ENCODE data around the gene G2E3.
"Not testable (repeated sequence)": the region's sequence is repeated elsewhere in the genome, so short reads cannot be mapped to it uniquely, and the experiment has no call there.

G2E3 gene

DNA sequence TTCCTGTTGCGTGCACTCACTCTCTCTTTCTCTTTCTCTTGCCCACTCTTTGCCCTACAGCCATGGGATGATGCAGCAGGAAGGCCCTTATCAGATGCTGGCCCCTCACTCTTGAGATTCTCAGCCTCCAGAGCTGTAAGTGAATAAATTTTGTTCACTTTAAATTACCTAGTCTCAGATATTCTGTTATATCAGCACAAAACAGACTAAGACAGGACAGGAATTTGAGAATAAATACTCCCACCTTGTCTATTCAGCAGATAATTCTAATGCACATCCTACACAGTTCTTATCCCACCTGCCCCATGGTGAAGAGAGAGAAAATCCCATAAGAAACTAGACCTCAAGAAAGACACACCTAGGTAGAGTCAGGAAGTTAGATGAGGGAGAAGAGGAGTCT is 25.8 kb upstream of the G2E3 start:
- TF ChIP-seq EZH2phosphoT487 (IDR thresholded peaks at IDR 0.05; ENCODE audit: low read depth) = no peak
- no peak for TF ChIP-seq CTCF (IDR thresholded peaks at IDR 0.05; ENCODE audit: low read depth, low read length)
- no peak overlapping the region for H2AFZ ChIP-seq (ENCODE audit: low read depth, low read length)
- H4K20me1 ChIP-seq (ENCODE audit: insufficient read depth, low read length) = no peaks in the 10 kb centered on the region

DNA sequence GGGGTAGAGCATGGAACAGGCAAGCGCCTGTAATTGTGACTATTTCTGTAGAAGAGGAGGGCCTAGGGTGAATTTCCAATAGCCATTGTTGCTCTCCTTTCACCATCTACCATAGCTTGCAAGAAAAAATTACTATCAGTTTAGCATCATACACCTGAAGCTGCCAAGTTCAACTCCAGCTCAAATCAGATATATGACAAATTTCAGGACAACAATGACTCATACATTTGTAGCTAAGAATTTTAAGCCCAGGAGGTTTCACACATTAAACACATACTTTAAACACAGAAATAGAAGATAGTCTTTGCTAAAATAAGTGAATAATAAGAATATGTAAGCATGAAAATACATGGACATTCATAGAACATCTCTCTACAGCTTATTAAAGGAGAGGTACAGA is 17.6 kb upstream of the G2E3 start:
- H3K36me3 ChIP-seq (replicated peaks; ENCODE audit: low read depth, low read length) = no peaks in the 10 kb centered on the region
- H3K4me1 ChIP-seq (ENCODE audit: low read length) = no peaks in the 10 kb centered on the region
- H3K9me3 ChIP-seq (ENCODE audit: insufficient read depth, low read length) = no peaks in the 10 kb centered on the region
- H4K20me1 ChIP-seq (ENCODE audit: insufficient read depth, low read length) = no peaks in the 10 kb centered on the region
- no peak overlapping the region for H3K4me2 ChIP-seq (ENCODE audit: low read length)
- TF ChIP-seq CTCF (IDR thresholded peaks at IDR 0.05; ENCODE audit: low read depth, low read length) (no peak), EZH2phosphoT487 (IDR thresholded peaks at IDR 0.05; ENCODE audit: low read depth) (no peak)
- no peak overlapping the region for H3K27ac ChIP-seq (ENCODE audit: low read length)
- H3K9ac ChIP-seq (ENCODE audit: low read length) = no peak overlapping the region
- H3K4me3 ChIP-seq (ENCODE audit: low read length) = no peak overlapping the region
- no peak overlapping the region for H2AFZ ChIP-seq (ENCODE audit: low read depth, low read length)
- H3K27me3 ChIP-seq (ENCODE audit: low read depth, low read length) = no peaks in the 10 kb centered on the region
- H3K79me2 ChIP-seq (ENCODE audit: low read length) = no peaks in the 10 kb centered on the region

More for the DNA sequence above, 25.8 kb upstream of the G2E3 start:
- no peak overlapping the region for H3K4me2 ChIP-seq (ENCODE audit: low read length)
- H3K4me3 ChIP-seq (ENCODE audit: low read length) = no peak overlapping the region
- no peak overlapping the region for H3K9ac ChIP-seq (ENCODE audit: low read length)
- H3K36me3 ChIP-seq (replicated peaks; ENCODE audit: low read depth, low read length) = no peaks in the 10 kb centered on the region
- no peak overlapping the region for H3K27ac ChIP-seq (ENCODE audit: low read length)
- no peaks in the 10 kb centered on the region for H3K79me2 ChIP-seq (ENCODE audit: low read length)
- H3K9me3 ChIP-seq (ENCODE audit: insufficient read depth, low read length) = no peaks in the 10 kb centered on the region
- H3K4me1 ChIP-seq (ENCODE audit: low read length) = no peaks in the 10 kb centered on the region
- H3K27me3 ChIP-seq (ENCODE audit: low read depth, low read length) = no peaks in the 10 kb centered on the region

- H3K36me3 ChIP-seq (replicated peaks; ENCODE audit: low read depth, low read length); H3K79me2 ChIP-seq (ENCODE audit: low read length); H4K20me1 ChIP-seq (ENCODE audit: insufficient read depth, low read length); H3K4me1 ChIP-seq (ENCODE audit: low read length); H3K9ac ChIP-seq (ENCODE audit: low read length); H3K9me3 ChIP-seq (ENCODE audit: insufficient read depth, low read length); H2AFZ ChIP-seq (ENCODE audit: low read depth, low read length); H3K27me3 ChIP-seq (ENCODE audit: low read depth, low read length); H3K4me3 ChIP-seq (ENCODE audit: low read length); H3K4me2 ChIP-seq (ENCODE audit: low read length); H3K27ac ChIP-seq (ENCODE audit: low read length): not testable (repeated sequence)
These were observed 12.2 kb upstream of the G2E3 start for GRCh38 chr14:30546735-30547134.

GRCh38 chr14:30547388-30548048 is 11.4 kb upstream of the G2E3 start:
- H3K27ac ChIP-seq (ENCODE audit: low read length) = no peak overlapping the region
- H3K9ac ChIP-seq (ENCODE audit: low read length) = no peak overlapping the region
- H3K27me3 ChIP-seq (ENCODE audit: low read depth, low read length) = no peaks in the 10 kb centered on the region
- no peak overlapping the region for H3K4me2 ChIP-seq (ENCODE audit: low read length)
- no peaks in the 10 kb centered on the region for H3K4me1 ChIP-seq (ENCODE audit: low read length)
- no peaks in the 10 kb centered on the region for H3K79me2 ChIP-seq (ENCODE audit: low read length)
- H3K36me3 ChIP-seq (replicated peaks; ENCODE audit: low read depth, low read length) = no peaks in the 10 kb centered on the region
- no peak overlapping the region for H2AFZ ChIP-seq (ENCODE audit: low read depth, low read length)
- TF ChIP-seq CTCF (IDR thresholded peaks at IDR 0.05; ENCODE audit: low read depth, low read length) (no peak), EZH2phosphoT487 (IDR thresholded peaks at IDR 0.05; ENCODE audit: low read depth) (no peak)
- no peaks in the 10 kb centered on the region for H4K20me1 ChIP-seq (ENCODE audit: insufficient read depth, low read length)
- no peak overlapping the region for H3K4me3 ChIP-seq (ENCODE audit: low read length)
- H3K9me3 ChIP-seq (ENCODE audit: insufficient read depth, low read length) = no peaks in the 10 kb centered on the region
